HepG2 (cell line): ENCODE results near the gene TRIM37. TPM values are rescaled to one million over a fixed set of nuclear protein-coding genes. Genes with fewer than 3 reads are reported as not detected.

Experiments
- ATAC-seq: fragments of 200-7000 bp; cut with Tn5 transposase; 3 replicates; pipeline ENCODE4 v1.9.1; 2020; ENCODE audit warnings: mild to moderate bottlenecking, moderate library complexity
- BruUV-seq: library from RNA; stranded (reverse); fragments of 400-500 nt; replicated peaks from 2 replicates; lab custom pipeline; 2021; lab: Mats Ljungman, UMichigan
- CTCF ChIA-PET: fragments of 300-600 bp; formaldehyde crosslinking; extraction: SDS; loops from one replicate; lab custom pipeline; 2021; ENCODE audit warnings: low total read pairs, inconsistent platforms, low intra/inter-chr PET ratio; lab: Yijun Ruan, JAX
- POLR2A ChIA-PET: fragments of 350-600 bp; sonication (Branson Sonifier 250); formaldehyde crosslinking; loops from one replicate; lab custom pipeline; 2020; ENCODE audit warnings: antibody characterized with exemption, inconsistent platforms; lab: Yijun Ruan, JAX
- DNase-seq: peaks from one replicate; pipeline ENCODE4 v3.0.0-alpha.2; 2015; ENCODE audit warnings: low spot score
- FAIRE-seq: peaks from 3 replicates; lab custom pipeline; 2011; peaks lifted over from hg19 to GRCh38; lab: Jason Lieb, UNC
- H2AFZ ChIP-seq: one replicate; pipeline ENCODE4 v1.6.1; 2011; ENCODE audit warnings: low read length, inconsistent platforms
- H3K27ac ChIP-seq: fragments of 300-600 bp; 3 replicates; pipeline ENCODE4 v1.8.0; 2011; ENCODE audit warnings: mixed run types, mild to moderate bottlenecking, mixed read lengths, low read length, inconsistent platforms; ENCODE audit not compliant: insufficient read depth; ENCODE audit errors: extremely low read length
- H3K27me3 ChIP-seq, 2 experiments: fragments of 200-600 bp in 1 of 2; 2 replicates in 1 of 2; 3 replicates in 1 of 2; pipeline versions ENCODE4 v1.6.0 to v1.8.0; 2011; ENCODE audit warnings: low read length in 2 of 2, mild to moderate bottlenecking in 2 of 2, moderate library complexity in 2 of 2, inconsistent platforms in 1 of 2; ENCODE audit not compliant: insufficient read depth in 2 of 2, control insufficient read depth in 1 of 2
- H3K36me3 ChIP-seq, 2 experiments: fragments of 200-600 bp in 1 of 2; replicated peaks in 1 of 2; 2 replicates in 1 of 2; 3 replicates in 1 of 2; pipeline versions ENCODE4 v1.5.1 to v1.8.0; 2011; ENCODE audit warnings: low read length in 2 of 2, inconsistent platforms in 1 of 2; ENCODE audit not compliant: insufficient read depth in 2 of 2, control insufficient read depth in 1 of 2
- H3K4me1 ChIP-seq: 2 replicates; pipeline ENCODE4 v1.5.1; 2012; ENCODE audit warnings: low read length, inconsistent platforms; ENCODE audit not compliant: insufficient read depth
- H3K4me2 ChIP-seq: 2 replicates; pipeline ENCODE4 v1.6.0; 2011; ENCODE audit warnings: low read depth, low read length, inconsistent platforms
- H3K4me3 ChIP-seq, 3 experiments: fragments of 200-600 bp in 1 of 3; sonication (generic), shearing (Covaris generic) in 1 of 3; replicated peaks in 1 of 3; 2 replicates each; pipeline ENCODE4 v1.5.1; 2011 to 2016; ENCODE audit warnings: low read length in 3 of 3, inconsistent platforms in 2 of 3, low read depth in 2 of 3, mild to moderate bottlenecking in 2 of 3, control low read depth in 1 of 3, mixed read lengths in 1 of 3; ENCODE audit not compliant: insufficient read depth in 1 of 3
- H3K79me2 ChIP-seq: one replicate; pipeline ENCODE4 v1.6.1; 2011; ENCODE audit warnings: low read length, inconsistent platforms; ENCODE audit not compliant: insufficient read depth
- H3K9ac ChIP-seq: 2 replicates; pipeline ENCODE4 v1.6.0; 2011; ENCODE audit warnings: mild to moderate bottlenecking, low read depth, low read length, inconsistent platforms; ENCODE audit not compliant: insufficient read depth
- H3K9me3 ChIP-seq: 2 replicates; pipeline ENCODE4 v1.5.1; 2012; ENCODE audit warnings: mild to moderate bottlenecking, low read length
- H4K20me1 ChIP-seq: 2 replicates; pipeline ENCODE4 v1.6.0; 2011; ENCODE audit warnings: inconsistent platforms, mild to moderate bottlenecking, low read length, moderate library complexity; ENCODE audit not compliant: insufficient read depth
- HNF4G ChIP-seq, 2 experiments: sonication (generic) in 1 of 2; formaldehyde crosslinking in 1 of 2; IDR thresholded peaks; 2 replicates each; pipeline versions ENCODE4 v1.4.0 to v1.6.1; 2011 to 2020; ENCODE audit warnings: borderline replicate concordance in 2 of 2, low read depth in 2 of 2, mild to moderate bottlenecking in 2 of 2, low read length in 1 of 2, missing genetic modification reagents in 1 of 2, moderate library complexity in 1 of 2
- KDM1A ChIP-seq: IDR thresholded peaks from 2 replicates; pipeline ENCODE4 v1.6.1; 2016; ENCODE audit warnings: missing compliant biosample characterization
- KDM5B ChIP-seq: sonication (generic); formaldehyde crosslinking; IDR thresholded peaks from 2 replicates; pipeline ENCODE4 v1.4.0; 2020; ENCODE audit warnings: missing genetic modification reagents, mild to moderate bottlenecking, borderline replicate concordance
- KMT2B ChIP-seq: IDR thresholded peaks from 2 replicates; pipeline ENCODE4 v1.6.1; 2016; ENCODE audit warnings: missing genetic modification reagents, missing compliant biosample characterization
- PHF5A ChIP-seq: IDR thresholded peaks from one replicate; pipeline ENCODE4 v1.6.1; 2018; ENCODE audit warnings: low read depth, missing genetic modification reagents; ENCODE audit not compliant: unreplicated experiment
- SIX4 ChIP-seq: sonication (generic); formaldehyde crosslinking; IDR thresholded peaks from 2 replicates; pipeline ENCODE4 v1.4.0; 2020; ENCODE audit warnings: missing genetic modification reagents
- THAP11 ChIP-seq: IDR thresholded peaks from 2 replicates; pipeline ENCODE4 v1.6.1; 2016; ENCODE audit warnings: missing biosample characterization, missing genetic modification reagents
- ZFX ChIP-seq: sonication (generic); formaldehyde crosslinking; IDR thresholded peaks from 2 replicates; pipeline ENCODE4 v1.4.0; 2020; ENCODE audit warnings: mild to moderate bottlenecking, low read depth, missing genetic modification reagents, moderate library complexity
- ZNF20 ChIP-seq: sonication (generic); formaldehyde crosslinking; IDR thresholded peaks from 2 replicates; pipeline ENCODE4 v1.4.0; 2020; ENCODE audit warnings: mild to moderate bottlenecking, moderate library complexity, missing genetic modification reagents
- ZNF225 ChIP-seq: sonication (generic); formaldehyde crosslinking; IDR thresholded peaks from 2 replicates; pipeline ENCODE4 v1.4.0; 2020; ENCODE audit warnings: mild to moderate bottlenecking, missing genetic modification reagents
- ZNF446 ChIP-seq: sonication (generic); formaldehyde crosslinking; IDR thresholded peaks from 2 replicates; pipeline ENCODE4 v1.5.0; 2020; ENCODE audit warnings: mild to moderate bottlenecking, missing genetic modification reagents
- ZNF678 ChIP-seq: sonication (generic); formaldehyde crosslinking; IDR thresholded peaks from 2 replicates; pipeline ENCODE4 v1.4.0; 2020; ENCODE audit warnings: mild to moderate bottlenecking, missing genetic modification reagents
- ZNF75D ChIP-seq: sonication (generic); formaldehyde crosslinking; IDR thresholded peaks from 2 replicates; pipeline ENCODE4 v1.8.1; 2023; ENCODE audit warnings: missing genetic modification reagents, mild to moderate bottlenecking, borderline replicate concordance
- ZNF768 ChIP-seq: sonication (generic); formaldehyde crosslinking; IDR thresholded peaks from 2 replicates; pipeline ENCODE4 v1.4.0; 2020; ENCODE audit warnings: missing genetic modification reagents
- ZNF878 ChIP-seq: sonication (generic); formaldehyde crosslinking; IDR thresholded peaks from 2 replicates; pipeline ENCODE4 v1.8.1; 2023; ENCODE audit warnings: mild to moderate bottlenecking, missing genetic modification reagents, moderate library complexity
- WGBS: methylation state at CpG from one replicate; pipeline ENCODE4 v1.1.6; 2017; ENCODE audit warnings: low lambda C conversion rate; 5-methylcytosine and 5-hydroxymethylcytosine counted together
- in situ Hi-C: cut with HindIII; loops from 2 replicates; pipeline ENCODE4 v1.10.0; 2017; ENCODE audit warnings: low pct_unique_long_range_greater_than_20kb; ENCODE audit not compliant: extremely low pct_ligation_motif_present
- intact Hi-C: fragments of 100-400 bp; cut with micrococcal nuclease; formaldehyde crosslinking; loops from one replicate; pipeline ENCODE4 v1.10.0; 2022; ENCODE audit not compliant: unreplicated experiment
- polyA plus RNA-seq, 8 experiments: library from polyadenylated mRNA; depleted of rRNA in 3 of 8; stranded (reverse) in 7 of 8; unstranded in 1 of 8; fragments of >200 nt; fragmentation: Illumina TruSeq in 4 of 8; extraction: Trizol in 4 of 8; gene quantifications; 2 replicates each; pipeline versions ENCODE4 v1.2.1 to v1.2.3, GENCODE V29; 2011 to 2016; ENCODE audit warnings: low read depth in 4 of 8, missing spikeins in 1 of 8, mixed read lengths in 1 of 8; ENCODE audit not compliant: insufficient read depth in 1 of 8
- total RNA-seq, 5 experiments: library from RNA; depleted of rRNA; stranded (reverse); fragments of >200 nt; fragmentation: Illumina TruSeq; extraction: Trizol; gene quantifications; 2 replicates each; pipeline ENCODE4 v1.2.3, GENCODE V29; 2016; ENCODE audit warnings: low read depth in 1 of 5
- TF ChIP-seq, protein P1 (sequence below): sonication (generic); formaldehyde crosslinking; IDR thresholded peaks from 2 replicates; pipeline ENCODE4 v1.4.0; 2020; ENCODE audit warnings: mild to moderate bottlenecking, low read depth, missing genetic modification reagents
- TF ChIP-seq, protein P2 (sequence below): sonication (generic); formaldehyde crosslinking; IDR thresholded peaks from 2 replicates; pipeline ENCODE4 v1.4.0; 2020; ENCODE audit warnings: mild to moderate bottlenecking, missing genetic modification reagents, borderline replicate concordance
- TF ChIP-seq, protein P3 (sequence below): sonication (generic); formaldehyde crosslinking; IDR thresholded peaks from 2 replicates; pipeline ENCODE4 v1.5.0; 2020; ENCODE audit warnings: mild to moderate bottlenecking, missing genetic modification reagents
- TF ChIP-seq, protein P4 (sequence below): IDR thresholded peaks from 2 replicates; pipeline ENCODE4 v1.6.1; 2016

The TRIM37 gene
- total and polyA plus RNA-seq, 2 of the 13 experiments (the other 11 are each of a cell fraction or from before 2014, with no cell fraction given), result 12.4 to 39.1 TPM

DNA sequence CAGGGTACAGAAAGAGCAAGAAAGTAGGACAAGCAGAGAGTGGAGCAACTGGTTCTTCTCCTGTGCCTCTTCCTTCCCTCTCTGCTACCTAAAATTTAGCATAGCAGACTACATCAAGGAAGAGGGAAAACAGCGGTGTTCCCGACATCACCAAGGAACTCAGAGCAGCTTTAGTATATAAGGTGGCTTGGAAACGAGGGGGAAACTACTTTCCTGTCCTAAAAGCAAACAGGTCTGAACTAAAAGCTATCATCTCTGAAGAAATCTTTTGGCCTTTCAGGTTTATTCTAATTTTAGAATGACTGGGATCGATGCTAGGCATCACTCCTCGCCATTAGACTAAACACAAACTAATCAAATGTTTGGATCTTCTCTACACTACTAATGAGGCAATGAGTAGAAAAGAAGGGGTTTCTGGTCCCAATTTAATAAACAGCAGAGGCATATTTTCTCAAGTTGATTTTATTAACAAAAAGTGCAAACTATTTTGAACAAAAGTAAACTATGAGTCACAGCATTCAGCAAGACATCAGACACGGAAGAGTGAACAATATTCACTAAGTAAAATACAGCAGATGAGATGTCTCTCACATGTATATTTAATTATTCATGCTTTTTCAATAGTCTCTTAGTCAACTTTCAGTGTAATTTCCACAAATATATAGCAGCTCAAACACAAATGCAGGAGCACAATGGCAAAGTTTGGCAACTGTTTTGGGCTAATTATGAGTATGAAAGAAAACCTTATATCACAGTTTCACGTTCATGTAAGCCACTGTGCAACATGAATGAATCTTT, 108.7 kb downstream of the TRIM37 start:
- H4K20me1 ChIP-seq, result no peaks in the 10 kb centered on the region
- in situ Hi-C loops (no loop called here), intact Hi-C loops (no loop called here)
- ATAC-seq, result no peak
- no peak overlapping the region for H3K4me2 ChIP-seq
- FAIRE-seq, result no peak
- WGBS, result 97% methylated on average over 7 of the region's 7 CpGs
- peaks cover 0 to 17% of the 10 kb centered on the region in 2 experiments; a peak in 4 of 5 replicates for H3K36me3 ChIP-seq
- BruUV-seq, result no TSS peak
- DNase-seq, result no peak
- no peaks in the 10 kb centered on the region for H3K79me2 ChIP-seq
- no peak overlapping the region for H2AFZ ChIP-seq
- H3K9me3 ChIP-seq, result no peaks in the 10 kb centered on the region
- ChIA-PET CTCF (no interaction called here), POLR2A (no interaction called here)
- no peaks in the 10 kb centered on the region for H3K4me1 ChIP-seq
- H3K27ac ChIP-seq, result no peak overlapping the region
- H3K9ac ChIP-seq, result no peak overlapping the region
- no peaks in the 10 kb centered on the region for H3K27me3 ChIP-seq
- no peak overlapping the region for H3K4me3 ChIP-seq
- no peak for TF ChIP-seq ZNF678 (CRISPR knock-in tag)
- TF ChIP-seq ZNF768 (CRISPR knock-in tag), result no peak
- TF ChIP-seq, protein P1, sequence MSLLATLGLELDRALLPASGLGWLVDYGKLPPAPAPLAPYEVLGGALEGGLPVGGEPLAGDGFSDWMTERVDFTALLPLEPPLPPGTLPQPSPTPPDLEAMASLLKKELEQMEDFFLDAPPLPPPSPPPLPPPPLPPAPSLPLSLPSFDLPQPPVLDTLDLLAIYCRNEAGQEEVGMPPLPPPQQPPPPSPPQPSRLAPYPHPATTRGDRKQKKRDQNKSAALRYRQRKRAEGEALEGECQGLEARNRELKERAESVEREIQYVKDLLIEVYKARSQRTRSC (CRISPR knock-in tag), result no peak
- TF ChIP-seq, protein P2, sequence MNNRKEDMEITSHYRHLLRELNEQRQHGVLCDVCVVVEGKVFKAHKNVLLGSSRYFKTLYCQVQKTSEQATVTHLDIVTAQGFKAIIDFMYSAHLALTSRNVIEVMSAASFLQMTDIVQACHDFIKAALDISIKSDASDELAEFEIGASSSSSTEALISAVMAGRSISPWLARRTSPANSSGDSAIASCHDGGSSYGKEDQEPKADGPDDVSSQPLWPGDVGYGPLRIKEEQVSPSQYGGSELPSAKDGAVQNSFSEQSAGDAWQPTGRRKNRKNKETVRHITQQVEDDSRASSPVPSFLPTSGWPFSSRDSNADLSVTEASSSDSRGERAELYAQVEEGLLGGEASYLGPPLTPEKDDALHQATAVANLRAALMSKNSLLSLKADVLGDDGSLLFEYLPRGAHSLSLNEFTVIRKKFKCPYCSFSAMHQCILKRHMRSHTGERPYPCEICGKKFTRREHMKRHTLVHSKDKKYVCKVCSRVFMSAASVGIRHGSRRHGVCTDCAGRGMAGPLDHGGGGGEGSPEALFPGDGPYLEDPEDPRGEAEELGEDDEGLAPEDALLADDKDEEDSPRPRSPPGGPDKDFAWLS (CRISPR knock-in tag), result no peak
- TF ChIP-seq ZNF225 (CRISPR knock-in tag), result no peak
- no peak for TF ChIP-seq ZNF878 (CRISPR knock-in tag)
- TF ChIP-seq KMT2B, result no peak
- no peak for TF ChIP-seq THAP11 (CRISPR knock-in tag)
- TF ChIP-seq, protein P3, sequence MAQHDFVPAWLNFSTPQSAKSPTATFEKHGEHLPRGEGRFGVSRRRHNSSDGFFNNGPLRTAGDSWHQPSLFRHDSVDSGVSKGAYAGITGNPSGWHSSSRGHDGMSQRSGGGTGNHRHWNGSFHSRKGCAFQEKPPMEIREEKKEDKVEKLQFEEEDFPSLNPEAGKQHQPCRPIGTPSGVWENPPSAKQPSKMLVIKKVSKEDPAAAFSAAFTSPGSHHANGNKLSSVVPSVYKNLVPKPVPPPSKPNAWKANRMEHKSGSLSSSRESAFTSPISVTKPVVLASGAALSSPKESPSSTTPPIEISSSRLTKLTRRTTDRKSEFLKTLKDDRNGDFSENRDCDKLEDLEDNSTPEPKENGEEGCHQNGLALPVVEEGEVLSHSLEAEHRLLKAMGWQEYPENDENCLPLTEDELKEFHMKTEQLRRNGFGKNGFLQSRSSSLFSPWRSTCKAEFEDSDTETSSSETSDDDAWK (CRISPR knock-in tag), result no peak
- no peak for TF ChIP-seq ZNF20 (CRISPR knock-in tag)
- no peak for TF ChIP-seq KDM1A (CRISPR knock-in tag)
- TF ChIP-seq PHF5A (CRISPR knock-in tag), result no peak
- no peak for TF ChIP-seq ZNF446 (CRISPR knock-in tag)
- TF ChIP-seq ZNF75D, result no peak
- TF ChIP-seq HNF4G (IDR thresholded peaks at IDR 0.05; ENCODE audit: borderline replicate concordance, low read depth, low read length), result no peak
- TF ChIP-seq HNF4G (CRISPR knock-in tag; IDR thresholded peaks at IDR 0.05; ENCODE audit: borderline replicate concordance, low read depth), result no peak
- TF ChIP-seq, protein P4, sequence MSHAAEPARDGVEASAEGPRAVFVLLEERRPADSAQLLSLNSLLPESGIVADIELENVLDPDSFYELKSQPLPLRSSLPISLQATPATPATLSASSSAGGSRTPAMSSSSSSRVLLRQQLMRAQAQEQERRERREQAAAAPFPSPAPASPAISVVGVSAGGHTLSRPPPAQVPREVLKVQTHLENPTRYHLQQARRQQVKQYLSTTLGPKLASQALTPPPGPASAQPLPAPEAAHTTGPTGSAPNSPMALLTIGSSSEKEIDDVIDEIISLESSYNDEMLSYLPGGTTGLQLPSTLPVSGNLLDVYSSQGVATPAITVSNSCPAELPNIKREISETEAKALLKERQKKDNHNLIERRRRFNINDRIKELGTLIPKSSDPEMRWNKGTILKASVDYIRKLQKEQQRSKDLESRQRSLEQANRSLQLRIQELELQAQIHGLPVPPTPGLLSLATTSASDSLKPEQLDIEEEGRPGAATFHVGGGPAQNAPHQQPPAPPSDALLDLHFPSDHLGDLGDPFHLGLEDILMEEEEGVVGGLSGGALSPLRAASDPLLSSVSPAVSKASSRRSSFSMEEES (CRISPR knock-in tag), result no peak
- no peak for TF ChIP-seq ZFX (CRISPR knock-in tag)
- TF ChIP-seq KDM5B, result no peak
- TF ChIP-seq SIX4, result no peak
